GM15510 (cell line): ENCODE results near the gene MATK.

Source experiments
- POLR2A ChIP-seq: IDR thresholded peaks from 3 replicates; pipeline ENCODE4 v1.6.1; 2011; ENCODE audit warnings: borderline replicate concordance; ENCODE audit not compliant: insufficient read length; ENCODE audit errors: extremely low read depth

The MATK gene

DNA sequence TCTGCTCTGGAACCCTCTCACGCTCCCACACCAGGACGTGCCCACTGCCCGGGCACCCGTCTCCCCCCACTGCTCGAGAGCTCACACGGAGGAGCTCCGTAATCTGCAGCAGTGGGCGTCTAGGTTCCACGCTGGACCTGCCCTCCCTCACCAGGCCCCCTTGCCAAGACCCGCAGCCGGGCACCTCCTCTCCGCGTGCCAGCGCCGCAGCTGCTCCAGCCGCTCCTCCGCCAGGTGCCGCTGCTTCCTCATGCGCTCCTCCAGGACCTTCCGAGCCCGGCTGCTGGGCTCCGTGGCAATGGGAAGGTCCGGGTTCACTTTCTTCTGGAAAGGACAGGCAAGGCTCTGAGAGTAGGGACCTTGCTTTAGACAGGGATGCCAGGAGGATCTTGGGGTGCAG lies 35.0 kb upstream of the MATK start:
- no peak for TF ChIP-seq POLR2A

DNA sequence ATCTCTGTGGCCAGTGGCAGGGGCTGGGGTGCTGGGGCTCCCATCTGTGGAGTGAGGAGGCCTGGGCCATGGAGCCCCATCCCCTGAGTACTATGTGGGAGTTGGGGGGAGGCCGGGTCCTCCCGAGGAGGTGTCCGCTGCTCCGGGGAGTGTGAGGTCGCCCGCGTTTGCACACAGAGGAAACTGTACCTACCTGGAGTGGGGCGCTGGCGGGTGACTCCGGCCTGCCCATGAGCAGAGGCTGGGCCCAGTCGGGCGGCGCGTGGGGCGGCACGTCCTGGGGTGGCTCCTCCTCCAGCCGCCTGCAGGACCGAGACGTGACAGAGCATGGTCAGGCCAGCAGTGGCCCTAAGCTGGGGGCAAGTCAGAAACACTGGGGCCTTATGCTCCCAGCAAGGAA lies 33.8 kb upstream of the MATK start:
- no peak for TF ChIP-seq POLR2A

DNA sequence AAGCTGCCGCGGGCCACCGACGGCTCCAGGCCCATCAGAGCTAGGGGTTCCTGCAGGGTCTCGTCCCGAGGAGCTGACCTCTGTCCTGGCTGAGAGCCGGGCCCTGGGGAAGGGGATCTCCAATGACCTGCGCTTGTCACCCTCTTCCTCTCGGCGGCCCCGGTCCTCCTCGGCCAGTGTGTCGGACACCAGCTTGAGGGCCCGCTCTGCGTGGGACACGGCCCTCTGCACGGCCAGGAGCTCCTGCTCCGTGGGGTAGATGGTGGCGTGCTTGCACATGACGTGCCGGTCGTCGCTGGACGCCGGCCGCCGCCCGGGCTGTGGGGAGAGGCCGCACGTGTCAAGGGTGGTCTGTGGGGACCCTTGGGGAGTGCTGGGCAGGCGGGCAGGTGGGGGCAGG lies 32.7 kb upstream of the MATK start:
- no peak for TF ChIP-seq POLR2A

DNA sequence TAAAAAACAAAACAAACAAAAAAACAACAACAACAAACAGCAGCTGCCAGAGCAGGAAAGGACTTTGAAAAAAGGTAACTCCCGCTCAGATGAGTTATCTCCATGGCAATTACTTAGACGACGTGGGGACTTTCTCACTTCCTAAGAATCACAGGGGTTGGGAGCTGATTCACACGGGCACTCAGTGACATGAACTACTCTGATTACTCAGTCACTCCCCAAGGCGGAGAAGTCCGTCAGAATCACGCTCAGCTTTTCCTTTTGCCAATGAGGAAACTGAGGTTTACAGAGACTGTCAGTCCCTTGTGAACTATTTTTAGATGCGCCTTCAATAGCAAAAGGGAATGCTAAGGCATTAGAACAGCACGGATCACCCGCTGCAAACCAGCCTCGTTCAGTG lies 32.3 kb upstream of the MATK start:
- no peak for TF ChIP-seq POLR2A

DNA sequence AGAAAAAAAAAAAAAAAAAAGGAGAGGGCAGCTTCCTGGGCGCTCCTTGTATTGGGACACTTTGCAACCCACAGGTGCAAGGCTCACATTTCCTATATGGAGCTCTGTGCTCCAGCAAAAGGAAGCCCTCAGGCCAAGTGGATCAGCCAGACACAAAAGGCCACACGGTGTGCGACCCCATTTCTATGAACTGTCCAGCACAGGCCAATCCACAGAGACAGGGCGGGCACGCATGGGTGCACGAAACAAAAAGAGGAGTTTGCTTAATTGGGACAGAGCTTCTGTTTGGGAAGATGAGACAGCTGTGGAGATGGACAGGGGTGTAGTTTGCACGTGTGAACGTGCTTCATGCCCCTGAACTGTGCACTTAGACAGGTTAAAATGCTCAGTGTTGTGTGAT lies 31.6 kb upstream of the MATK start:
- no peak for TF ChIP-seq POLR2A

DNA sequence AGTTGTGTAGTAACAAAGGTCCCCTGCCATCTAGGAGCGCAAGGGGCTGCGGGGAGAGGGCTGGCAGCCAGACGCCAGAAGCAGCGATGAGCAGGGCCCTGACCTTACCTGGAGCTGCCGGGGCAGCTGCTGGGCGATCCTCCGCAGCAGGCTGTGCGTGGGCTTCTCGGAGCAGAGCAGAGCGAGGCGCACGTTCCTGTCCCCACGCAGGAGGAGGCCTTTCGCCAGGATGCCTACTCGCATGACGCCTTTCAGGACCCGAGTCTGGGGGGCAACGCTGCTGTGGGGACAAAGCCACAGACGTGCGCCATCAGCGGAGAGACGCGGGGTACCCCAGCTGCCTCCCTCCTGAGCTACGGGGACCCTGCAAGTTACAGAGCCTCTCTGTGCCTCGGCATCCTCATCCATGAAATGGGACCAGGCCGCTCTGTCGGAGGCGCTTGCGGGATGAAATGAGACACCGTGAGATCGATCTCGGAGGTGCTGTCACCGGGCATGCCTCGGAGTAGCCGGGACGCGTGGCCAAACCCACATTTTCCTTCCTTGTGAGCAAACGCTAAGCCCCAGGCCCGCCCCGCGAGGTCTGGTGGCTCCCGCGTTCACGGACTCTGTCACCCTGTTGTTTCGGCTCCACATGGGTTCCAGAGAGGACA lies 30.5 kb upstream of the MATK start:
- no peak for TF ChIP-seq POLR2A

DNA sequence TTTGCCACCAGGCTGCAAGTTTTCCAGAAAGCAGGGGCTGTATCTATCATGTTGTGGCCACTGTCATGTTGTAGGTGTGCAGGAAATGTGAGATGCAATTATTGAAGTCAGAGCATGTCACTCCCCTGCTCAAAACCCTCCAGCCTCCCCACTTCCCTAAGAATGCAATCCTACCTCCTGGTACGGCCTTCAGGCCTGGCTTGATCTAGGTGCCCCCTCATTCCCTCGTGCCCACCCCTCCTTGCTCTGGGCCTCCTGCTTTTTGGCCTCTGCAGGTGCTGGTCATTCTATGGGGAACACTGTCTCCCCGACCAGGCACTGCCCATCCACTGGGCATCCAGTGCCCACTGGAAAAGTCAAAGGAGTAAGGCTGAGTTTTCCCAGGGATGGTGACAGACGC lies 28.5 kb upstream of the MATK start:
- TF ChIP-seq POLR2A: no peak

DNA sequence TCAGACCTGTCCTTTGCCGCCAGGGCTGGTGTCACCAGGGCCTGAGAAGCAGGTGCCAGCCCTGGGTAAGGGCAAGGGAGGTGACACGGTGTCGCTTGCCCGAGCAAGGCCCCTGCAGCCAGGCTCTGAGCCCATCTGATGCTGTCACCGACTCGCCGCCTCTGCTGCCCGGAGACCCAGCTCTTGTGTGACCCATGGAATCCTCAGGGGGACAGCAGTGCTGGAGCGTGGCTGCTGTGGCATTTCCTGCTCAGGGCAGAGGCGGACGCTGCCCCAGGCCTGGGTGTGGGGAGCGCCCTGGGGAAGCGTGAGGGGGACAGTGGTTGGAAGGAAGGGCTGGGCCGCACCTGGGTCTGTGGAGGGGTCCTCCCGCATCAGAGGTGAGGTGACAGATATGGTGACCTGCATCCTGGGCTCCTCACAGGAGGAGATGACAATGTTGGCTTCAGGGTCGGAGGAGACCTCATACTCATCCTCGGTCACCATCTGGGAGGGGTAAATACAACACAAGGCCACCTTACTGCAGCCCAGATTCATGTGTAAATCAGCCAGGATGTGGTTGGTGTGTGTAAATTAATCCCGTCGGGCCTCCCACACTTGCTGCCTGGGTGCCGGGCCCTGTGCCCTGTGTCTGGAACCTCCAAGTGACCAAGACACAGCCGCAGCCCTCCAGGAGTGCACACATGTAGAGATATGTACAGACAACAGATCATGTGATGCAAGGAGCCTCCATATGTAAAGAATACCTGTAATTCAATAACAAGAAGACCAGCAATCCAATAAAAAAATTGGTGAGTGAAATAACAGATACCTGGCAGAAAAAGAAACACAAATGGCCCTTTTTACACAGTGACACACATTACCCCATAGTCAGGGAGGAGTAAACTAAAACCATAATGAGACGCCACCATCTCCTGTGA lies 27.6 kb upstream of the MATK start:
- no peak for TF ChIP-seq POLR2A

DNA sequence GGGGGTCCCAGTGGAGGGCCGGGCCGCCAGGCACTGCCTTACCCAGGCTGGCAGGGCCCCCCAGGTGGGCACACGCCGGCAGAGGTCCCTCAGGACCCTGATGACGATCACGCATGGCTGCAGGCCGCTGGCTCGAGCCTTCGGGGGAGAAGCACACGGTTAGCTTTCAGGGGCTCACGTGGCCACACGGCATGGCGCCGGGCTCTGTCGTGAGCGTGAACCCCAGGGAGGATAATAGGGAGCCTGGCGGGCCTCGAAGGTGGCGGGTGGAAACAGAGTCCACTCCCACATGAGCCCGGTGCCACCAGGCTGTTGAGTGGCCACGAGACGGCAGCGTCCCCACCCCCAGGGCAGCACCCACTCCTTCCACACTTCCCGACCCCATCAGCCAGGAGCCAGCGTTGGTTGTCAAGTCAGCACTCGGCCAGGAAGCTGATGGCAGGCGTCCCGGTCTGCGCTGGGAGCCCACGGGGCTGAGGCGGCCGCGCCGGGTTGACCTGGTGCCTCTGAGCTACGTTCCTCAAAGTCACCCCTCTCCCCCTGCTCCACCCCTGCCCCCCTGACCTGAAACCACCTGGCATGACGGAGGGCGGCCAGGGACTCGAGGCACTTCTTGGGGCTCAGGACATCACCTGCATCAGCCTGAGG lies 24.7 kb upstream of the MATK start:
- TF ChIP-seq POLR2A: no peak

DNA sequence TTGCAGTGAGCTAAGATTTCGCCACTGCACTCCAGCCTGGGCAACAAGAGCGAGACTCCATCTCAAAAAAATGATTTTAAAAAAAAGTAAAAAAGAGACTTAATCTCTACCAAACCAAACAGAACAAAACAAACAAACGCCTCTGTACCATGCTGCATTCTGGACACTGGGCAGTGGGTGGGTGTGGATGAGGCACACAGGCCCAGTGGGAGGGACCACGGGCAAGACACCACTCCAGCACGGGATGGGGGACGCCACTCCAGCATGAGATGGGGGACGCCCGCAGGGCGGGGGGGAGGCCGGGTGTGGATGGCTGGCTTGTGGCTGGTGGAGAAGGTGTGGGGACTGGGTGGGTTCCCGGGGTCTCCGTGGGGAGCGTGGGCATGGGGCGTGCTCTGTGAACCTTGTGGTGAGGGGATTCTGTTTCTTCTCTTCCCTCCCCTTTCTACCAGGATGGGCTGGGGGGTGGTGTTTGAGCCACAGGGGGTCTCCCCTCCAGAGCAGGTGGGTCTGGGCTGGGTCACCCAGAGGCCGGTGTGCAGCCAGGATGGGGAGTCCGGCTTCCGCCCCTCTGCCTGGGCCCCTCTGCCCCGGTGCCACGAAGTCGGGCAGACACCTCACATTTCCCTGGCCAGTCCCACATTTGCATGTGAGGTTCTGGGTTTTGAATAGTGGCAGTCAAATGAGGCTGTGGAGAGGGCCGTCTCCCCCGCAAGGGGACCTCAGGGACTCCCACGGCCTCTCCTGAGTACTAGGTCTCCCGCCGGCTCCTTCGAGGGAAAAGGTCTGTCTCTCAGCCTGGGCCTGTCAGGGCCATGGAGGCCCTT lies 23.9 kb upstream of the MATK start:
- TF ChIP-seq POLR2A: peak; percentile 38

DNA sequence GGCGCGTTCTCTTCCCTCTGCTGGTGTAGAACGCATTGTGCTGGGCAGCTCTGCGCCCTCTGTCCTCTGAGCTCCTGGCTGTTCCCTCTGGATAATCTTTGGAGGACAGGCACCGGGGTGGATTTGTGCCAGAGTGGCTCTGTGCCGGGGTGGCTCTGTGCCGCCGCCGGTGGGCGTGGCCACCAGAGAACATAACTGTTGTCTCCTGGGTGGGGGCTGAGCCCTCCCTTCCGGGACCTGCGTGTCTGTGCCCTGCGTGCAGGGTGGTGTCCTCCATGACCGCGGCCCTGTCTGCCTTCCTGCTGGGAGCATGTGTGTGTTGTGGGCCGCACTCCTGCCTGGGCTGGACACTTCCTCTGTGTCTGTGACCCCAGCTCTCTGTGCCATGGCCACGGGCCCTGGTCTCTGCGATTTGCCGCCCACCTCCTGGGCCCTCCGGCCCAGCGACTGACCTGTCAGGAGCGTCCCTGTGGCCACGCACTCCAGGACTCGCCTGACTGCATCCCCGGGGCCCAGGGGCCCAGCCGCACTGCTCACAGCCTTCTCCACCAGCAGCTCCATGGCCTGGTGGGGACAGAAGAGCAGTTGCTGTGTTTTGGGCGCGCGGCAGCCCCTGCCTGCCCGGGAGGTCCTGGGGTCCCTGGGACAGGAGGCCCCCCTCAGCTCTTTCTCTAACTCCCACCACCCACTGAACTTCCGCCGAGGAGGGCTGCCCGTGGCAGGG lies 22.4 kb upstream of the MATK start:
- TF ChIP-seq POLR2A: no peak

DNA sequence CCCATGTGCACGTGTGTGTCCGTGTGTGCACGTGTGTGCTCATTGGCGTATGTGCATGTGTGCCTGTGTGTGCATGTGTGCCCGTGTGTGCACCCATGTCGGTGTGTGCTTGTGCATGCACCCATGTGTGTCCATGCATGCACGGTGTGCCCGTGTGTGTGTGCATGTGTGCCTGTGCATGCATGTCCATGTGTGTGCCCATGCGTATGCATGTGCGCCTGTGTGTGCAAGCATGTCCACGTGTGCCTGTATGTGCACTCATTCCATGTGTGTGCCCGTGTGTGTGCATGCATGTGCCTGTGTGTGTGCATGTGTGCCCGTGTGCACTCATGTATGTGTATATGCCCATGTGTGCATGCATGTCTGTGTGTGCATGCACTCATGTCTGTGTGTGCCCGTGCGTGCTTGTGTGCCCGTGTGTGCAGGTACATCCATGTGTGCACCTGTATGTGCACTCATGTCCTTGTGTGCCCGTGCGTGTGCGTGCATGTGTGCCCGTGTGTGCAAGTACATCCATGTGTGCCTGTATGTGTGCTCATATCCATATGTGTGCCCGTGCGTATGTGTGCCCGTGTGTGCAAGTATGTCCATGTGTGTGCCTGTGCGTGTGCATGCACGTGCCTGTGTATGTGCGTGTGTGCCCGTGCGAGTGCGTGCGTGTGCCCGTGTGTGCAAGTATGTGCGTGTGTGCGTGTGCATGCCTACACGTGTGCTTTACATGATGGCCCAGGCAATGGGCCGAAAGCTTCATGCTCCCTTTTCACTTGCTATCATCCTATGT lies 21.6 kb upstream of the MATK start:
- TF ChIP-seq POLR2A: no peak

DNA sequence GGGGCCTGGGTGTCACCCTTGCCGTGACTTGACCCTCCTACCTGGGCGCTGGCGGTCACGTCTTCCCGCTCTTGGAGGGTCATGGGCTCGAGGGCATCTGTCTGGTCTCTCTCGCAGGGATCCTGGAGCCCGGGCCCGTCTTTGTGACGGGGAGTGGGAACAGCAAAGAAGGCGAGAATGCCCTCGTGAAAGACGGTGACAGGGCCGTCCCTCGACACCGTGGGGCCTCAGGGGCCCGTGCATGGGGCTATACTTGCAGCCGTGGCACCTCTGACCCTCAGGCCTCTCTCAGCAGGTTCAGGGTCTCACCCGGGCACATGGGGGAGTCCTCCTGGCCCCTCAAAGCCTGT lies 20.9 kb upstream of the MATK start:
- no peak for TF ChIP-seq POLR2A
